Inflammatory macrophage (primary cell): Measurements from ENCODE around the gene ZNF394.

Experiments used
- DNase-seq, 2 donors: peaks; one replicate each; pipeline ENCODE4 v3.0.0-alpha.2; 2020 to 2022

Gene ZNF394

GRCh38 chr7:99490878-99491277 is 9.2 kb downstream of the ZNF394 start:
- DNase-seq: no peak

GRCh38 chr7:99489235-99489634 is 10.8 kb downstream of the ZNF394 start:
- no peak for DNase-seq

- DNase-seq: no peak
Measured at GRCh38 chr7:99485094-99485493, 15.0 kb downstream of the ZNF394 start.

- no peak for DNase-seq
Measured at GRCh38 chr7:99478464-99479440, 21.3 kb downstream of the ZNF394 start.

GRCh38 chr7:99476107-99476506 is 24.0 kb downstream of the ZNF394 start:
- DNase-seq: no peak

- peak; percentile 80 to 81 for DNase-seq
Measured at GRCh38 chr7:99473315-99473596, 26.8 kb downstream of the ZNF394 start.

- peak; percentile 96 to 97 for DNase-seq
Measured at GRCh38 chr7:99472561-99473314, 27.3 kb downstream of the ZNF394 start, which contains the start of gene ZNF789. TSS of gene ZNF789 (plus strand) at chr7:99472890. CDS start at chr7:99476457, 3,567 bp downstream.

- DNase-seq: no peak
Measured at GRCh38 chr7:99469381-99470065, 30.6 kb downstream of the ZNF394 start.

GRCh38 chr7:99468336-99468918 is 31.7 kb downstream of the ZNF394 start:
- no peak for DNase-seq

GRCh38 chr7:99465421-99465768 is 34.7 kb downstream of the ZNF394 start:
- no peak for DNase-seq

- DNase-seq: no peak
Measured at GRCh38 chr7:99461221-99461620, 38.9 kb downstream of the ZNF394 start.

GRCh38 chr7:99460651-99461050 is 39.4 kb downstream of the ZNF394 start:
- no peak for DNase-seq

- DNase-seq: peak; percentile 29 to 44
Measured at GRCh38 chr7:99459087-99459486, 41.0 kb downstream of the ZNF394 start.

- DNase-seq: no peak
Measured at GRCh38 chr7:99457650-99458493, 42.2 kb downstream of the ZNF394 start.

GRCh38 chr7:99457050-99457649 is 42.9 kb downstream of the ZNF394 start:
- no peak for DNase-seq

GRCh38 chr7:99456288-99456687 is 43.8 kb downstream of the ZNF394 start:
- no peak for DNase-seq

- no peak for DNase-seq
Measured at GRCh38 chr7:99455874-99456273, 44.2 kb downstream of the ZNF394 start.

- DNase-seq: no peak
Measured at GRCh38 chr7:99453105-99453504, 47.0 kb downstream of the ZNF394 start.

GRCh38 chr7:99452541-99452940 is 47.5 kb downstream of the ZNF394 start:
- DNase-seq: no peak

GRCh38 chr7:99451936-99452335 is 48.1 kb downstream of the ZNF394 start:
- DNase-seq: no peak

GRCh38 chr7:99449326-99449725 is 50.8 kb downstream of the ZNF394 start:
- no peak for DNase-seq
